GM19023 (cell line): Measurements from ENCODE around the gene ZBED2.
"Not testable (repeated sequence)": the region's sequence is repeated elsewhere in the genome, so short reads cannot be mapped to it uniquely, and the experiment has no call there.

Experiments used
- ATAC-seq: cut with Tn5 transposase; IDR thresholded peaks from one replicate; pipeline ENCODE4 v1.9.1; 2021; ENCODE audit warnings: mild to moderate bottlenecking, moderate library complexity; ENCODE audit not compliant: unreplicated experiment

Gene ZBED2, protein sequence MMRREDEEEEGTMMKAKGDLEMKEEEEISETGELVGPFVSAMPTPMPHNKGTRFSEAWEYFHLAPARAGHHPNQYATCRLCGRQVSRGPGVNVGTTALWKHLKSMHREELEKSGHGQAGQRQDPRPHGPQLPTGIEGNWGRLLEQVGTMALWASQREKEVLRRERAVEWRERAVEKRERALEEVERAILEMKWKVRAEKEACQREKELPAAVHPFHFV

DNA sequence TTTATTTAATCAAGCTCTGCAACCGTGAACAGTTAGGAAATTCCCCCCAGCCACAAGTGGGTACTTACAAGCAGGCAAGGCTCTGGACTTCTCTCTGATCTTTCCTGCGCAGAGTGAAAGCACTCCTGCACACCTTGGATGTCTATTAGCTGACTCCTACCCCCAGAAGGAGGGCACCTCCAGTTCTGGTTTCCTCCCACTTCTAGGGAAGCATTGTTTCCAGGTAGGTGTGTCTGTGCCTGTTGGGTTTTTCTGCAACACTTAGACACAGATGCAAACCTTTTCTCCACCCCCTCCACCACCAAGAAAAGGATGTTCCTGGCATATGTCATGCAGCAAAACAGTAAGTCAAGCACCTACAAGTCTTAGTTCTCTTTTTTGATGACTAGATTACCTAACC lies at the start of gene ZBED2:
TSS of gene ZBED2 (minus strand) at position 115 of the 400 bp plus-strand sequence. CDS start 1,145 bp downstream, outside the sequence.
- peak; percentile 49 for ATAC-seq

DNA sequence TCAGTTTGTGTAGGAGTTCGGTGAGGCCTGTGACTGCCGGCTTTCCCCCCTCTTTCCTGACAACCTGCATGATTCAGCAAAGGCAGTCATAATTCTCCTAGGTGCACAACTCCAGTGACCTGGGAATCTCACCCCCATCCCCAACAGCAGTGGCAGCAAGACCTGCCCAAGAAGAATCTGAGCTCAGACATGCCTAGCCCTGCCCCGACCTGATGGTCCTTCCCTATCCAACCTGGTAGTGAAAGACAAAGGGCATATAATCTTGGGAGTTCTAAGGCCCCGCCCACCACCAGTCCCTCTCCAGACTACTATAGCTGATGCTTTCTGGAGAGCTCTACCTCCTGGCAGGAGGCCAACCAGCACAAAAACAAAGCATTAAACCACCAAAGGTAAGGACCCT lies 44.2 kb upstream of the ZBED2 start:
- ATAC-seq = no peak

DNA sequence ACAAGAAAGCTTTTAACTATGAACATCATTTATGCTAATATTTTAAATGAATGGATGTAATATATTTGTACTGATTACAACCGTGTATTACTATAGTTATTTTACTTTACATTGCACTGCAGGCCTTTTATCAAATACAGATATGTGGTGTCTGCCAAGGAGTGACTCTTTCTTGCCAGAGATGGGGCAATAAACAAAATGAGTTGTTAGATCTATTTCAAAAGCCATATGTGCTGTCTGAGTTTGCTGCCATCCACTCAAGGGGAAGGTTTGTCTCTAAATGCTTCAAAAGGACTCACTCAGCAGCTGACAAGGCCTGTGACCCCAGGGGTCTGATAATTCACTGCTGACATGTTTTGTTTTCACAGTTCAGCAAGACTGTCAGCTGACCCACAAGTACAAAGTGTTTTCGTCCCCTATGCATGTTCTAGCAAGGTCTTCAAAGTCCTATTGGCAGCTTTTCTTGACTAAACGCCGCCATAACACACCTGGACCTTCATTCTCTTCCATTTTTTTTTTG lies 41.3 kb upstream of the ZBED2 start:
- ATAC-seq = no peak

DNA sequence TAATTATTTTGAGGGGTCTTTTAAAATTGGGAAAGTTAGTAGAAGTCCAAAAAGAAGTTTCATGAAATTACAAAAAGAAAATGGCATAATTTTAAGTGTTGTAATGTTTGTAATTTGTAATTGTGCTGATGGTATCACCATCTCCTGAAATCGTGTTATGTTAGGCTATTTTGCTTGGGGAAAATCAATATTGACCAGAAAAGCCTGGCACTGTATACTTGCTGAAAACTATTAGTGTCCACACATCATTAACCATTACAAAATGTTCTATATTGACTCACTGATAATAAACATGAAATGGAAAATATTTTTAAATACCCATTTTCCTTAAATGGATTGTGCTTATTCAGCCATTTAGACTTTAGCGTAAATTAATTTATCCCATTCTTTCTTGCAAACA lies 40.3 kb upstream of the ZBED2 start:
- no peak for ATAC-seq

DNA sequence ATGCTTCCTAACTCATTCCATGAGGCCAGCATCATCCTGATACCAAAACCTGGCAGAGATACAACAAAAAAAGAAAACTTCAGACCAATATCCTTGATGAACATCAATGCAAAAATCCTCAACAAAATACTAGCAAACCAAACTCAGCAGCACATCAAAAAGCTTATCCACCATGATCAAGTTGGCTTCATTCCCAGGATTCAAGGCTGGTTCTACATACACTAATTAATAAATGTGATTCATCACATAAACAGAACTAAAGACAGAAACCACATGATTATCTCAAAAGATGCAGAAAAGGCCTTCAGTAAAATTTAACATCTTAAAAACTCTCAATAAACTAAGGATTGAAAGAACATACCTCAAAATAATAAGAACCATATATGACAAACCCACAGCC lies 35.5 kb upstream of the ZBED2 start:
- not testable (repeated sequence) for ATAC-seq

DNA sequence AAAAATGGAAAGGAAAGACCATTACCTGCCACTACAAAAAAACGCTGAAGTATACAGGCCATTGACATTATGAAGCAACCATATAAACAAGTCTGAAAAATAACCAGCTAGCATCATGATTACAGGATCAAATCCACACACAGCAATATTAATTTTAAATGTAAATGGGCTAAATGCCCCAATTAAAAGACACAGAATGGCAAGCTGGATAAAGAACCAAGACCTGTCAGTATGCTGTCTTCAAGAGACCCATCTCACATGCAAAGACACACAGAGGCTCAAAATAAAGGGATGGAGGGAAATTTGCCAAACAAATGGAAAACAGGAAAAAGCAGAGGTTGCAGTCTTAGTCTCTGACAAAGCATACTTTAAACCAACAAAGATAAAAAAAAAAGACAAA lies 33.9 kb upstream of the ZBED2 start:
- not testable (repeated sequence) for ATAC-seq

DNA sequence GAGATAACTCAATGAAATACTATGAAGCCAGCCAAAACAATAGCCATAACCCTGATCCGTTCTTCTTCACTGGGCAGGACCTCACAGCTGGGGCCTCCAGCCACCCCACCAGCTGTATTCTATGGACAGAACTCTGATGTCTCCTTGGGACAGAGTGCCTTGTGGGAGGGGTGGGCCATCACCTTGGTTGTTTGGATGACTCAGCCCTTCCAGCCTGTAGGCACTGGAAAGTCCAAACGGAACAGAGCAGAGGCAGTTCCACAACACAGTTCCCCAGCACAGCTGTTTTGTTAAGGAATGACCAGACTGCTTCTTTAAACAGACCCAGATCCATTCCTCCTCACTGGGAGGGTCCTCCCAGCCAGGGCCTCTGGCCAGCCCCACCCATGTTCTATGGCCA lies 31.9 kb upstream of the ZBED2 start:
- no peak for ATAC-seq

DNA sequence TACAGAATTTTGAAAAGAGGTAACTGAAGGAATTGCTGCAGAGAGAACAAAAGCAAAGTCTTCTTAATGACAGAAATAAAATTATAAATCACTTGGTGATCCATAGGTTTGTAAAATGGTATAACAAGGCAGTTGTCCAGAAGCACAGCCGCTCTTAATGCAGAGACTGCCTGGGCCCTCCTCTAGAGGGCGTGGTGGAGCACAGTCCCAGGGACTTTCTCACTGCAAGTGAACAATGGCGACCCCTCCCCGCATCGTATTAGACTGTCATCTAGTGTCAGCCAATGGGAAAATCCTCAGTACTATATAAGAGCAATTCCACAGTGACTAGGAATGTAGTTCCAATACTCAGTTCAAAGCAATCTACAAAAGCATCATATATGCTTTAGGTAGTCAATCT lies 26.4 kb upstream of the ZBED2 start:
- ATAC-seq = no peak

DNA sequence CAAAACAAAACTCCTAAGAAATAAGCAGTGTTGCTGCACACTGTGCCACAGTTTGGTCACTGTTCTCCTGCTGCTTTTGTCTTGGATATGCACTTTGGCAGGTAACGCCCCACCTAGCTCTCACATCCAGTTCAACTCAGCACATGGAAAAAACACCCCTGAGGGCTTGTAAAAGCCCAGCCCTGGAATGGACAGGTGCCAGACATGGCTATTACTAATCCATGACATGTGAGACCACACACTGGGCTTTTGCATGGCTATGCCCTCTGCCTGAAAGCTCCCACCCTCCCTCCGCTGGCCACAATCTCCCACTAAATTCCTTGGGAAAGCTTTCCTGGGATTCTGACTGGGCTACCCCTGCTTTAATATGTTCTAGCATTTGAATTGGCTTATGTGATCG lies 24.7 kb upstream of the ZBED2 start:
- no peak for ATAC-seq

DNA sequence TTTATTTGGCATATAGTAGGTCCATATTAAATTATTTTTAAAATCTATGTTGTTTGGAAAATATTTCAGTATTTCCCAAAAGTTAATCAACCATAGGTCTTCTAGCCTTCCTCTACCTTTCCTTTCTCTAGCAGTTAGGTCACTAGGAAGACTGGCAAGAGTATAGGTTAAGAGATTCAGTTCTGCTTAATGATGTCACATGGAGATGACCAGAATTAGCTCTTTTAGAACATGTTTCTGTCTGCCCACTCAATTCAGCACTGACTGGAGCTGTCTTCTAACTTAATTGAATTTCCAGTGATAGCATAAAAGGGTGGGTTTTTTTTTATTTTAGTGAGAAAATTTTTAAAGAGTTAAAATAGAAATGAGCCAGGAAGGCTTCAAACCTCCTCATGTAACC lies 23.8 kb upstream of the ZBED2 start:
- ATAC-seq = no peak

DNA sequence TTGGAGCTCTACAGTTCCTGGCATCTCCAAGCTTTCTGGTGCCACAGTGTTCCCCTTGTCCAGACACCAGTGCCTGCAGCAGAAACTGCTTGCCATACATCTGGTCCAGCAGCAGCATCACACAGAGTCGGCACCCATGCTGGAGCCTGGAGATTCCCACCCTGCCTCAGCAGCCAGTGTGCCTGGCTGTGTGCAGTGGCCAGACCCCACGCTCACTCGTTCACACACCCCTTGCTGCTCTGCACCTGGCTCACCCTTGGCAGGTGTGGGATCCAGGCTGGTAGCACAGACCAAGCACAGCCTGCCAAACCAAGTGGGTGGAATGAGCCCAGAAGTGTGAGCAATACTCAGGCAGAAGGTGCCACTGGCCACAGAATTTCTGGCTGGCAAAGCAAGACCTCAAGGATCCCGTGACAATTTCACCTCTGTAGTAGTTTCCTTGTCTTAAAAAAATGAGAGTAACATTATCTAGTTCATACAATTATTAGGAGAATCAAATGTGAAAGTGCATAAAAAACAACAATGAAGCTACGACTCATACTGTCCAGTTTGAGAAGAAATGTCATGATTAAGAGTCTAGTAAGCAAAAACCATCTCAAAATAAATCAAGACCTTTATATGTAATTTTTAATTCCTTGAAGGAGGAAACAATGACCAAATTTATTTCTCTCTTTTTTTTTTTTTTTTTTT lies 22.9 kb upstream of the ZBED2 start:
- ATAC-seq = no peak

DNA sequence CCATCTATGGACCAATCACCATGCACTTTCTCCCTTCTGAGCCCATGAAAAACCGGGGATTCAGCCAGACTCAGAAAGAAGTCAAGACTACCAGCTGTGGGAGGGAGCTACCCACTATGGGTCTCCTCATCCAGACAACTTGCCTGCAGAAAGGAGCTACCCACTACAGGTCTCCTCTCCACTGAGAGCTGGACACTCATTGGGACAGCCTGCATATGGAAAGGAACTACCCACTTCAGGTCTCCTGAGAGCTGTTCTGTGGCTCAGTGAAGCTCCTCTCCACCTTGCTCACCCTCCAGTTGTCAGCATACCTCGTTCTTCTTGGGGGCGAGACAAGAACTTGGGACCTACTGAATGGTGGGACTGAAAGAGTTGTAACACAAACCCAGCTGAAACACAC lies 22.3 kb upstream of the ZBED2 start:
- no peak for ATAC-seq

DNA sequence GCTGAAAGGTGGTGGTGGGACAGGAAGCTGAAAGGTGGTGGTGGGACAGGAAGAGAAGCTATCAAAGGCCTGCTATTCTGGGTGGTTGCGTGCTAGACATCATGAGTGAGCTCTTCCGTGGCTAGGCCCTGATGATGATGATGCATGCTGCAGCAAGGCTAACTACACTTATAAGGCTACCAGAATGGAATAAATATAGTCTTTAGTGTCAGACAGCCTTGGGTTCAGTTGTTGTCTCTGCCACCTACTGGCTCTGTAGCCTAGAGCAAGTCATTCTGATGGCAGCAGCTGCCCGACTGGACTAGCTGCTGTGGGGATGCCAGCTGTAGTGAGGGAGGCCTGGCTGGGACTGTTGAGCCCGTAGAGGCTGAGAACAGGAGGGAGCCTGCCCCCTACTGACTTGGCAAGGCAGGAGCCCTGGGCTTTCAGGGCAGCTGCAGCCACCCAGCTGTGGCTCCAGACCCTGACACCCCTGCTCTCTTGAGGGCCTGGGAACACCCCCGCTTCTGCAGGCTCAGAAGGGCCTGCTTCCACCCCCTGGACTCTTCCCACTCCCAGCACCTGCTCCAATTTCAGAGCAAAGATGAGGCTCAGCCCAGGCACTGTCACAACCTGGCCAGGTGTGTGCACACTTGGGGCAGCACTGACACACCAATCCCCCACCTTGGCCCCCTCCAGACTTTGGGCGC lies 21.4 kb upstream of the ZBED2 start:
- ATAC-seq = peak; percentile 90

DNA sequence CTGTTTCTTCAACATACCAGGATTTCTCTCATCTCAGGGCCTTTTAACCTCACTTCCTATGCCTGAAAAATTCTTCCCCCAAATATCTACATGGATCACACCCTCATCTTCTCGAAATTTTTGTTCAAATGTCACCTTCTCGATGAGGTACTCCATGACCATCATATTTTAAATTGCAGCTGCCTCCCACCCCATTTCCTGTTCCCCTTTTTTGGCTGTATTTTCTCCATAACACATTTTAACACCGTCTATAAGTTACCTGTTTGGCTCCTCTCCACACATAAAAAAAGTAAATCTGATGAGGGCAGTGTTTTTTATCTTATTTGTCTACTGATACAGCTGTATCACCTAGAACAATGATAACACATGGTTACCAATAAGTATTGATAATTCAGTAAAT lies 20.7 kb upstream of the ZBED2 start:
- no peak for ATAC-seq

DNA sequence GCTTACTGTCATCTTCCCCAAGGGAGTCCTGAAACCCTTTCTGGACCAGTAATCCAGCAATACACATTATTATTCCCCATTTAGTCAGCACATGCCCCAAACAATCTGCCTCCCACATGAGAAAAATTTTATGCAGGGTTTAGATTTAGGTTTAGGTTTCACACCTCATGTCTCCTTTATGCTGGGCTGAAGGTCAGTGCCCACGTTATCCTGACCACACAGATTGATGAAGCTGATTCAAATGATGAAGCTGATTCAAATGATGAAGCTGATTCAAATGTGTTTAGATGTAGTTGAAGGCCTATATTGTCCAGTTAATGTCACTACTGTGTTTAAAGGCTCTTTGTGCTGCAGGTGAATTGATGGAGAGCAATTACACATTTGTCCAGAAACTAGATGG lies 18.1 kb upstream of the ZBED2 start:
- no peak for ATAC-seq

DNA sequence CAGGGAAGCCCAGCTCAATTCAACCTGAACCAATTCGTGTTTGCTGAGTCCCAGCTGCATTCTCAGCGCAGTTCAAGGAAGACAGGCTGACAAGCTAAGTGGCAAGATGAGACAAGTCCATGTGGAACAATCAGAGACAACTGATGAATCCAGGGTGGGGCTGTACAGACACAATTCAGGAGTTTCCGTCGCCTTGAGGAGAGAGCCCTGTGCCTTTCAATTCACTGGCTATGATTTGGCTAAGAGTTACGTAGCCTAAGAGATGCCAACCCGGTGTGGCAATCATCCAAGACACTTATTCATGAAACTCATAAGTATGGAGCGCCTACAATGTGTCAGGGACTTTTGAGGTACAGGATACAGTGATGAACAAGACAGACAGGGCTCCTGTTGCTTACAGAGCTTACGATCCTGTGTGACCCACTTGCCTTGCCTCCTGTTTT lies 15.5 kb upstream of the ZBED2 start:
- ATAC-seq = peak; percentile 27

DNA sequence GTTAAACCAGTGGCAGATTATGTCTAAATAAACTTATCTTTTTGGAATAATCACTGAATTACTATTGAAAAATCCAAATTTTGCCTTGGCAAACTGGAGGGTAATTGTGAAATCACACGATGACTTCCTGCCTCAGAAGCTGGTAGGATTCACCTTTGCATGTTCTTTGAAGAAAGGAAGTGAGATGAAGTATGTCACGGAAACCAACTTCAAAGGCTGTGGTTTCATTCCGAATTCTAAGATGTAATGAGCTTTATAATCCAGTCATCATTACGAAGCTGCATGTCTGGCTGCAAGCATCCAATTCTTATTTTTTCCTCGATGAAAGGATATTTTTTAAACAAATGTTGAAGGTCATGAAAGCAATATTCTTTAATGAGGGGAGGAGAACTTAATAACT lies 15.0 kb upstream of the ZBED2 start:
- ATAC-seq = peak; percentile 90

DNA sequence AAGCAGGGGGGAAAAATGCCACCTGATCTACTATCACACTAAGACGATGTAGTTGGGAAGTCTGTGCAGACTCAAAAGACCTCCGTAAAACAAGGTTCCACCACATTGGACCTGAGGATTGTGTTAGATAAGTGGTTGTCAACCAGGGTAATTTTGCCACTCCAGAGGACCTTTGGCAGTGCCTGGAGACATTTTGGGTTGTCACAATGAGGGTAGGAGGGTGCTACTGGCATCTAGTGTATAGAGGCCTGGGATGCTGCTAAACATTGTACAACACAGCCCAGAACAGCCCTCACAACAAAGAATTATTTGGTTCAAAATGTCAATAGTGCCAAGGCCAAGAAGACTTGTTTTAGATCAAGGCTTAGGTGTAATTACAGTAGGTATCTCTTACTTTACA lies 14.6 kb upstream of the ZBED2 start:
- ATAC-seq = no peak

DNA sequence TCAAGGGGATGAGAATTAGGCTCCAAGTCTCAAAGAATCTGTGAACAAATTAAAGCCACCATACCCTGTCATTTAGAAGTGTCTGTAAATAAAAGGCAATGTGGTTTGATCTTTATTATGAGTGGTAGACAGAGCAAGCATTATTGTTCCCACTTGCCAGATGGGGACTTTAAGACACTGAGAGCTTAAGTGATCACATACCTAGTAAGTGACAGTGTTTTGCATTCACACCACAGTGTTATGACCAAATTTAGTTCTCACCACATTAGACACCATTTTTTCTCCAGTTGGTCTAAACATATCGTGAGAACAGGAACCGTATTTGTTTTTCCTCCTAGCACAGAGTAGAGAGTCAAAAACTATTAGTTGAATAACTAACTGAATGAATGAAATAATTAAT lies 13.2 kb upstream of the ZBED2 start:
- ATAC-seq = no peak

DNA sequence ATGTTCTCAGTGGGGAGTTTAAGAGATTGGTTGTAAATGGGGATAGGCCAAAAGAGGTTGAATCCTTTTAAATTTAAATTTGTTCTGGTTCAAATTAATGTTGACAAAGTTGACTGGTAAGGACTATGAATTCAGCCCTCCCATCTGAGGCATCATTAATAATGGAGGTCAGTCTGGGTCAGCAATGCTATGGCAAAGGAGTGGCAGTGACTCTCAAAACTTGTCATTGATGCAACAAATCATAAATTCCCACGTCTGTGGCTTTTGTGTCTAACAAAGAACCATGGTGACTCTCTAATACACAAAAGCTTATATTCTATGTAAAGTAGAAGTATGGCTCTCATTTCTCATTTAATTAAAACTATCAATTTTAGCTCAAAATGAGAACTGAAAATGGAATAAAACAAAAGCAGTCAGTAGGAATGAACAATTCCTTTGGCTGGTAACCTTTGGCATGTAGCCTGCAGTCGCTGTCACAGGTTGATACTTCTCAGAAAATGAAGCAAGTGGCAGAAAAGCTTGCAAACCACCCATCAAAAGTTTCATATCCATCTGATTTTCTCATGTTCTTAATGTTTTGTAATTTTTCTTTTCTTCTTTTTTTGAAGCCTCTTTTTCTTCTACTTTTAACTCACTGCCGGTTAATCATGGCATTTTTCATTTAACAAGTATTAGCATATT lies 12.2 kb upstream of the ZBED2 start:
- no peak for ATAC-seq

DNA sequence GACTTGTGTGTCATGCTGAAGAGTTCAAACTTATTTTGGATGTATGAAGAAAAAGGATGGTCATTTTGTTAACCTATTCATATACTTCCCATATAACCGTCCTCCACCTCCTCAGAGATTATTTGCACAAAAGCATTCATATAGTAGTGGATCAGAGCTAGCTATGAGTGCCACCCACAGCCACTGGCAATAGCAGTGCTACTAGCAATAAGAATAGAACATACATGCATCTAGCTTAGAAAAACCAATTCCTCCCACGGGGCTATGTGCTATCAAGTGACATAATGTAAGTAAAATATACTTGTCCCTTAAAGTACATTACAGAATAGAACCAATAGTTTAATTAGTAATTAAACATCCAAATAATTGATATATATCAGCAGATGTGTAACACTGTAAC lies 10.3 kb upstream of the ZBED2 start:
- ATAC-seq = no peak
